ENCODE data around the gene NOSTRIN.

GRCh38 chr2:168903888-168904287, 101.5 kb downstream of the NOSTRIN start:
- TF ChIP-seq CTCF (IDR thresholded peaks at IDR 0.05; ENCODE audit: low read depth, low read length) (no peak), POLR2A (IDR thresholded peaks at IDR 0.05; ENCODE audit: extremely low read depth, insufficient read length) (no peak), MAX (IDR thresholded peaks at IDR 0.05; ENCODE audit: low read depth, low read length) (no peak), MYC (IDR thresholded peaks at IDR 0.05; ENCODE audit: low read depth, low read length) (no peak)
